Activated CD4-positive, alpha-beta T cell treated with anti-CD3 and anti-CD28 coated beads, Interleukin-2, amount 50 U/mL, for 4 hours (primary cell): ENCODE data around the gene LBX2.

ENCODE experiments used
- DNase-seq, 2 experiments: peaks; one replicate each; pipeline ENCODE4 v3.0.0-alpha.2; 2020

Gene LBX2

GRCh38 chr2:74499267-74499939 is at the start of gene LBX2:
TSS of gene LBX2 (minus strand) at chr2:74499603. CDS start at chr2:74499537, 66 bp downstream.
- DNase-seq, result peak; percentile 22 to 31

DNA sequence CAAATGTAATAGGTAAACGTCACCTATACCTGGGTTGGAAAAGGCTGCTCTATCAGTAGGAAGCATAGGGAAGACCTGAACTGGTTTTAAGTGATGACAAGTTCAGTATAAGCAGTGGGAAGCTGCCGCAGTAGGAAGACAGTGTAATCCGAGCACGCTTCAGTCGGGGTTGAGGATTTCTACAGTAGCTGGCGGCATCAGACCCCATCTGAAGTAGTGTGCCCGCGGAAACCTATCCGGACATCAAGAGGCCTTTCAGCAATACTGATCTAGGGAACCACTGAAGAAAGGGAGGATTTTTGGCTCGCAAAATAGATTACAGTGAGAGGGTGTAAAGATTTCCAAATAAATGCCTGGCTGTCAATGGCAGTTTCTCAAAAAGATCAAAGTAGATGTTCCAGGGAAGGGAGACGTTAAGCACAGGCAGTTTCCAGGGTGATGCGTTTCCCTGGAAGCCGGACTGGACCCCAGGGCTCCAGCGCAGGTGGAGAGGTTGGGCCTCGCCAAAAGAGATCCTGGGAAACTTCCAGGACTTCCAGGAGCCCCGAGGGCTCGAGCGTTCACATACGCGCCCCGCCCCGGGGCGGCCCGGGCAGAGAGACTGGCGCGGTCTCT is 49.0 kb upstream of the LBX2 start:
- no peak for DNase-seq

- DNase-seq, result no peak
These were observed 46.6 kb upstream of the LBX2 start for GRCh38 chr2:74546004-74546403.

GRCh38 chr2:74544634-74545033 is 45.2 kb upstream of the LBX2 start:
- no peak for DNase-seq

- no peak for DNase-seq
These were observed 43.6 kb upstream of the LBX2 start for GRCh38 chr2:74542978-74543377.

DNA sequence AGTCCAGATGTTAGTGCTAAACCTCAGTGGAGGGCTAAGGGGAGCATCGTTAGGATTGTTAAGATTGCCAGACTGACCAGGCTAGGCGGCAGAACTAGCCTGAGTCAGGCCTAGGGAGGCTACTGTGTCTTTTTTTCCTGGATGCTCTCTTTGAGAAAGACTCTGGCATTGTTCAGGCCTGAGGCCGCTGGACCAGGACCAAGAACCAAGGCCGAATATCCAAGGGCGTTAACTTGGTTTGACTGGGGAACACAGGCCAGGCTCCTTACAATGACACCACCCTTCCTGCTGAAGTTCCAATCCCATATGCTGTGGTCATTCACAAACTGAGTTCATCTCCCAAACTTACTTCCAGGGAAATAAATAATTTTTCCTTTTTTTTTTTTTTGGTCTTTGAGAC is 40.9 kb upstream of the LBX2 start:
- DNase-seq, result no peak

- DNase-seq, result no peak
These were observed 39.5 kb upstream of the LBX2 start for GRCh38 chr2:74538881-74539339.

DNA sequence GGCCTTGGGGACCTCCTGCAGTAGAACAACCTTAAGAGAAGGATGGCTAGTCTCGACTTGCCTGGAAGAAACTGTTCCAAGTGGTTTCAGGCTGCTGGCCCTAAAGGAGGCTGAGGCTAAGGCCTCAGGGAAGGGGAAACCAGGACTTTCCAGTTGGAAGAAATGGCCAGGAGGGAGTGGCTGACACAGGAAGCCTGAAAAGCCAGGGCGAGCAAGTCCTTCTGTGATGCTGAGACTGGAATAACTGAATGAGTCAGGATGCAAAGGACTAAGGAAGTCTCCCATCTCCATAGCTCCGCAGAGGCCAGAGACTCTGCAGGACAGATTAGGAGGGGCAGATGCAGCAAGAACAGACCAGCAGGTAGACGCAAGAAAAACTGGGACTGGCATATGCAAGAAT is 37.7 kb upstream of the LBX2 start:
- no peak for DNase-seq

GRCh38 chr2:74536166-74536950 is 37.0 kb upstream of the LBX2 start:
- DNase-seq, result no peak

DNA sequence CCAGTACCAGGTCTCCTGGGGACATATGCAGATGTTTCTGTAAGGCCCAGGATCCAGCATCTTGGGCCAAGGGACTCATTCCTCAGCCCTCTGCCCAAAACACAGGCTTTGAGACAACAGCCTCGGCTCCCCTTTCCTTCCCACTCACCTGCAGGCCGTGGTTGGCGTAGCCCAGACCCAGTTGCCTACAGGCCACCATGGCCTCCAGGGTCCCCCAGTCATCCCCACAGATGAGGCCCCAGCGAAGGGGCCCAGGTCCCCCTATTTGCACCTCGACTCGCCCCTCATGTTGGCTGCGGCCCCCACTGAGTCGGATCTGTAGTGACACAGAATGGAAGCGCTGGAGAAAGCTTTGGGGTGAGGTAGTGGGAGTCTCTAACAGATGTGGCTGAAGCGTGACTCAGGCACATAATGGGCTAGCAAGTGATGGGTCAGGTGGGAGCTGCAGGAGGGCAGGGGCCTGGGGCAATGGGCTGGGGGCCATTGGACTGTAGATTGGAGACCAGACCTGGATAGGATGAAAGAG is 36.1 kb upstream of the LBX2 start:
- DNase-seq, result no peak

DNA sequence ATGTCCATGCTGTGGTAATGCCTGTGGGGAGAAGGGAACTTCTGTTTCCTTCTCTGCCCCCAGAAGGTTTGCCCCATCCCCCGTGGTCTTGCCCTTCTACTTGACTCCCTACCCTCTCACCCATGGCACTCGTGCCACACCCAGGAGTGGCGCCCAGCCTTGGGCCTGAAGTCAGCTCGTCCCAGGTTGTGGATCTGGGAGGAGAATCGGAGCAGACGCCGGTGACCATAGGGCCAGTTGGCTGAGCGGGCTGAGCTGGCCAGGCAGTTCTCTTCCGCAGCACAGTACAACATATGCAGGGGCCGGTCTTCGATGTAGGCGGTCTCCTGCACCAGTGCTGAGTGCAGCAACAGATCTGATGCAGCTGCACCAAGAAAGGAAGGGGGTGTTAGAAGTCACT is 35.0 kb upstream of the LBX2 start:
- DNase-seq, result no peak

DNA sequence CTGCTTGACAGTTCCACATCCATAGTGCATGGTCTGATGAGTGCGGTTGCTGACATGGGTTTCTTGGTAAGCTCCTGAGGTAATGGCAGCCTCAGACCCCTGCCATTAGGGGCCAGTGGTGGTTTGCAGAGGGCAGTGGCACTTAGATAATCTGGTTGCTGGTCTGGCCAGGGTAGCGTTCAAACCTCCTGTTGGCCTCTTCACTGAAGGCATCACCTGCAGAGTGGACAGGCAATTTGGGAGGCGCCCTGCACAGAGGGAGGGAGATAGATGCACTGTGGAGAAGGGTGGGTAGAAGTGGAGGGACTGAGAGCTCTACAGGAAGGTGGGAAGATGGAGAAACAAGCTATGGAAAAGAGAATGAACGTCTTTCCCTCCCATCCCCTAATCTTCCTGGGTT is 34.1 kb upstream of the LBX2 start:
- no peak for DNase-seq

DNA sequence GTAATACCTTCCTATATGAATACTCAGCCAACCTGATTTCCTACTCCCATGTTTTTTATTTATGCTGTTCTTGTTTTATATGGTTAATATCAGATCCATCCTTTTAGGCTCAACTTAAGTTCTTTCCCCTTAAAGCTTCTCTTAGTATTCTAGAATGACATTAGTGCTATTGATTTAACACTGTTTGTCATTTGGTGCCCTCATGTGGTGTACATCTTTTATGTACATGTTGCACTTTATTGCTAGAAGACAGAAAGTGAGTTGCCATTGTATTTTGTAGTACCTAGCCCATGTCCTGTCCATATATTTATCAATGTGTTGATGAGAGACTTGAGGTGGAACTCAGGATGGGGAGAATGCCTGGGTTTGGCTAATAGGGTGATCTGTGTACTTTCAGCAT is 32.8 kb upstream of the LBX2 start:
- DNase-seq, result no peak

DNA sequence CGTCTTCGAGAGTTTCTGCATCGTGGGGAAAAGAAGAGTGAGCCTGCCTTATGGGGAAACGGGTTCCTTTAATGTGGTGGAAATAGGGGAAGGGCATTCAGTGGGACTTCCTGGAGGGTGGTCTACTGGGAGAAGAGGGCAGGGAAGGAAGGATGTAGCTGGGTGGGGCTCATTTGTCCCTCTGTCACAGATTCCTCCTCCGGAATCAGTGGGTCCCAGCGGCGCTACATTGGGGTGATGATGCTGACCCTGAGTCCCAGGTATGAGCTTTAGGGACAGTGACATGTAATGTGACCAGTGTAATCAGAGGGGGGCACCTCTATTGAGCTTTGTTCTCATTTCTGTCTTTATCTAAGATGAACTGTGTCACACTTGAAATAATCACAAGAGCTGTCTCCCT is 32.3 kb upstream of the LBX2 start:
- DNase-seq, result no peak

DNA sequence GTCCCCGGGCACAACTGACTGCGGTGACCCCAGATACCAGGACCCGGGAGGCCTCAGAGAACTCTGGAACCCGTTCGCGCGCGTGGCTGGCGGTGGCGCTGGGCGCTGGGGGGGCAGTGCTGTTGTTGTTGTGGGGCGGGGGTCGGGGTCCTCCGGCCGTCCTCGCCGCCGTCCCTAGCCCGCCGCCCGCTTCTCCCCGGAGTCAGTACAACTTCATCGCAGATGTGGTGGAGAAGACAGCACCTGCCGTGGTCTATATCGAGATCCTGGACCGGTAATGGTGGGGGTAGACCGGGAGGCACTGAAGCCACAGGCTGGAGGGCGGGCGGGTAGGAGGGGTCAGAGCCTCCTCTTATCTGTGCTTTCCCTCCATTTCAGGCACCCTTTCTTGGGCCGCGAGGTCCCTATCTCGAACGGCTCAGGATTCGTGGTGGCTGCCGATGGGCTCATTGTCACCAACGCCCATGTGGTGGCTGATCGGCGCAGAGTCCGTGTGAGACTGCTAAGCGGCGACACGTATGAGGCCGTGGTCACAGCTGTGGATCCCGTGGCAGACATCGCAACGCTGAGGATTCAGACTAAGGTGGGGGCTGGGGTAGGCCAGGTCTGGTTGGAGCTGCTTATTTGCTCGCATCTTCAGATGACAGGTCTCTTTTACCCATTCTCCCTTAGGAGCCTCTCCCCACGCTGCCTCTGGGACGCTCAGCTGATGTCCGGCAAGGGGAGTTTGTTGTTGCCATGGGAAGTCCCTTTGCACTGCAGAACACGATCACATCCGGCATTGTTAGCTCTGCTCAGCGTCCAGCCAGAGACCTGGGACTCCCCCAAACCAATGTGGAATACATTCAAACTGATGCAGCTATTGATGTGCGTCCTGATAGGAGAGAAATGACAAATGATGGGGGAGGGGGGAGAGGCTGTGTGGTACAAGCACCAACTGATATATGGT is 31.1 kb upstream of the LBX2 start:
- DNase-seq, result peak in 1 of 2 experiments; percentile 26

DNA sequence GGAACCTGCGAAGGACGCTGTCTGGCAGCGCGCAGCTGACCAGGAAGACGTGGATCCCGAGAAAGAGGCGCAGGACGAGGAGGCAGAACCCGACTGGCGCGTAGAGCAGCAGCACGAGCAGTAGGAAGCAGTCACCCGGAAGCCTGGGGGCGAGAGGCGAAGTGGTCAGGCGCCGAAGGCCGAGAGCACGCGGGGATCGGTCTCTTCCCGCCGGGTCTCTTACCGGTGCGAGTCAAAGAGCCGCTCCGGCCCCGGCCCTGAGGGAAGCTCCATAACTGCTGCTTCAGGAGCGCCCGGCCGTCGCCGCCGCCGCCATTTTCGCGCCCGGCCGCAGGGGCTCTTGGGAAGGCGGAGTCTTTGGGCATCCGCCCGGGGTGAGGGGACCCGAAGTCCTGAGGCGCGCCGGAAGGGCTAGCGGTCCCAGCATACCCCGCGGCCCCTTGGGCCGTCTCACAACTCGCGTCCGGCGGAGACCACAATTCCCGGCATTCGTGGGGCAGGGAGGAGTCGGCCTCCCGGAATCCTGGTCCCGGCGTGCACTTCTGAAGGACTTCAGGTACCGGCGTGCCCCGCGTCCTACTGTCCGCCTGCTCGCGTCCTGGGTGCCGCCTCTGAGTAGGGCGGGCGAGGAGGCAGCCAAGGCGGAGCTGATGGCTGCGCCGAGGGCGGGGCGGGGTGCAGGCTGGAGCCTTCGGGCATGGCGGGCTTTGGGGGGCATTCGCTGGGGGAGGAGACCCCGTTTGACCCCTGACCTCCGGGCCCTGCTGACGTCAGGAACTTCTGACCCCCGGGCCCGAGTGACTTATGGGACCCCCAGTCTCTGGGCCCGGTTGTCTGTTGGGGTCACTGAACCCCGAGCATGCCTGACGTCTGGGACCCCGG is 30.2 kb upstream of the LBX2 start, which contains the start of the genes AUP1 and HTRA2:
AUP1 (minus strand) TSS at position 350 of the 882 bp plus-strand sequence; CDS start at position 273, 77 bp downstream.
HTRA2 (plus strand) TSS at position 577 of the 882 bp plus-strand sequence; CDS start at position 651, 74 bp downstream.
- peak; percentile 79 to 81 for DNase-seq

DNA sequence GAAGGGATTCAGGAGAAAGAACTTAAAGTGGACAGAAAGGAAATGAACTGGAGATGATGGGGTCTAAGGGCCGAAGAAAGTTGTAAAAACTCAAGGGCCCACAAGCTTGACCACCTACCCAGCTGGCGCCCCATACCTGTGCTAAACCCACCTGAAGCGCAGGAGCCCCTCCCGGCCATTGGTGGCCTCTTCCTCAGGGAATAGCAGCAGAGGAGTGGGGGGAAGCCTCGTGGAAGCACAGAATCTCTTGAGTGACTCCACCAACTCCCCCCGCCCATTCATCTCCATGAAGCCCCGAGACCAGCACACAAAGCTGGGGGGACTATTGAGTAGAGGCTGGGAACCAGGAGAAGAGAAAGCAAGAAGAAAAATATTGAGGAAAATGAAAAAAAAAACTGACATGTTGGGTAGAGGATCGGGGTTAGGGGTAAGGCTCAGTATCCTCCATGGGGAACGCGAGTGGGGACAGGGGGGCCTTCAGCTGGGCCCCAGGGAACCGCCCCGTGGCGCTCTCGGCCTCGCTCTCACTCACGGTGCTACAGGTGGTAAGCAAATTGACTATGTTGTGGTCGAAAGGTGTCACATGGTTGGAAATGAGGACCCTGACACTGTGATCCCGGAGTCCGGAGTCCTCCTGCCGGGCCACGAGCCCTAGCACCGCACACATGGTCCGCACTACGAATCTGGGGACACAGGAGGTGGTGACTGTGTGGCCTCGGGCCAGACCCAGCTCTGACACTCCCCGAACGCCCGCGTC is 29.4 kb upstream of the LBX2 start:
- no peak for DNase-seq

GRCh38 chr2:74527741-74528140 is 28.3 kb upstream of the LBX2 start:
- DNase-seq, result no peak

DNA sequence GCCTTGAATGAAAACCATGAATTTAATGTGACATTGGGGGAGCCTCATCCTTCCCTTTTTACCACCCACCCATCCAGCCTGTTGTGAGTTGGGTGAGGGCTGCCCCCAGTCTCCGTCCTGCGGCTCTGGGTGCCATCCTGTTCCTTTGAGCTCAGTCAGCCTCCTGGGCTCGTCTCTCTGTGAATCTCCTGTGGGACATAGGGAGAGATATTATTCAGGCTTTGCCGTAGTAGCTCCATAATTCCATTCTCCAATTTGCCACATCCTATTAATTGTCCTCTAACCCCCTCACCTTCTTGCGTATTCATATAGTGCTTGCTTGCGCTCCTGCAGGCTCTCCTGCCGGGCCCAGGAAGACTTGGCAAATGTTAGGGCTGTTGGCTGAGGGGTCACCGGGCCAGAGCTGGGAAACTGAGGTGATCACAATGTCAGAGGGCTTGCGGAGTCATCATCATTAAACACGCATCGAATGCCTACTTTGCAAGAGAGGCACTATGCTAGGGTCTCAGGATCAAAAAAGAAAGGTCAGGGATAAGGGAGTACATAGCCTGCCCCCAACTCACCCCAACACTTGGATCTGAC is 27.3 kb upstream of the LBX2 start:
- DNase-seq, result no peak
